B cell (primary cell): ENCODE measurements around the gene TTC34. TPM values are rescaled to one million over a fixed set of nuclear protein-coding genes. Genes with fewer than 3 reads are reported as not detected.

Experiments
- ATAC-seq: fragments of 200-7000 bp; cut with Tn5 transposase; one replicate; pipeline ENCODE4 v1.10.0; 2021; ENCODE audit warnings: low read depth, mild to moderate bottlenecking, moderate number of reproducible peaks, moderate library complexity
- CTCF ChIA-PET: fragments of 350-600 bp; sonication (Branson Sonifier 250); formaldehyde crosslinking; loops from one replicate; lab custom pipeline; 2021; ENCODE audit warnings: antibody characterized with exemption, inconsistent platforms; lab: Charles Lee
- POLR2A ChIA-PET: fragments of 350-600 bp; sonication (Branson Sonifier 250); formaldehyde crosslinking; loops from one replicate; lab custom pipeline; 2021; ENCODE audit warnings: antibody characterized with exemption; lab: Charles Lee
- DNase-seq: peaks from one replicate; pipeline ENCODE4 v3.0.0; 2013
- H2AFZ ChIP-seq: 2 replicates; pipeline ENCODE4 v1.6.1; 2012; ENCODE audit warnings: mild to moderate bottlenecking, low read depth, low read length; ENCODE audit not compliant: insufficient read depth, poor library complexity, severe bottlenecking
- H3K27ac ChIP-seq, 2 donors: 1 replicate in 1 of 2; 2 replicates in 1 of 2; pipeline ENCODE4 v1.5.1; 2012 to 2013; ENCODE audit warnings: low read length in 2 of 2, mild to moderate bottlenecking in 2 of 2, moderate library complexity in 1 of 2
- H3K27me3 ChIP-seq, 4 experiments: fragments of 200-600 bp in 1 of 4; sonication (generic) in 1 of 4; replicated peaks in 1 of 4; 1 replicate in 2 of 4; 2 replicates in 2 of 4; pipeline versions ENCODE4 v1.6.1 to v1.7.0; 2013 to 2016; ENCODE audit warnings: low read length in 3 of 4, mild to moderate bottlenecking in 2 of 4, mixed read lengths in 1 of 4, moderate library complexity in 1 of 4; ENCODE audit not compliant: insufficient read depth in 4 of 4, control insufficient read depth in 3 of 4; ENCODE audit errors: control extremely low read depth in 1 of 4
- H3K36me3 ChIP-seq, 2 experiments: replicated peaks in 1 of 2; 1 replicate in 1 of 2; 2 replicates in 1 of 2; pipeline versions ENCODE4 v1.6.1 to v1.7.1; 2013; ENCODE audit warnings: low read length in 1 of 2; ENCODE audit not compliant: insufficient read depth in 2 of 2, control insufficient read depth in 1 of 2; ENCODE audit errors: control extremely low read depth in 1 of 2, extremely low read depth in 1 of 2
- H3K4me1 ChIP-seq, 2 donors: fragments of 200-600 bp in 1 of 2; sonication (generic) in 1 of 2; 1 replicate in 1 of 2; 2 replicates in 1 of 2; pipeline versions ENCODE4 v1.5.1 to v1.6.1; 2013 to 2017; ENCODE audit warnings: low read length in 2 of 2; ENCODE audit not compliant: control insufficient read depth in 2 of 2, insufficient read depth in 2 of 2
- H3K4me2 ChIP-seq: replicated peaks from 2 replicates; pipeline ENCODE3; 2012; ENCODE audit warnings: mild to moderate bottlenecking, low read depth, low read length; ENCODE audit not compliant: poor library complexity, severe bottlenecking
- H3K4me3 ChIP-seq, 5 experiments: fragments of 200-600 bp in 1 of 5; sonication (generic) in 1 of 5; 1 replicate in 3 of 5; 2 replicates in 2 of 5; pipeline versions ENCODE4 v1.5.1 to v1.7.0; 2011 to 2016; ENCODE audit warnings: low read length in 4 of 5, mild to moderate bottlenecking in 4 of 5, low read depth in 2 of 5, control low read depth in 1 of 5, moderate library complexity in 1 of 5; ENCODE audit not compliant: insufficient read depth in 1 of 5; ENCODE audit errors: control extremely low read depth in 1 of 5, extremely low read depth in 1 of 5
- H3K79me2 ChIP-seq: fragments of 200-600 bp; sonication (generic); one replicate; pipeline ENCODE4 v1.6.0; 2016; ENCODE audit warnings: low read length; ENCODE audit not compliant: control insufficient read depth, insufficient read depth
- H3K9ac ChIP-seq: fragments of 200-600 bp; sonication (generic); 2 replicates; pipeline ENCODE4 v1.6.1; 2017; ENCODE audit warnings: mild to moderate bottlenecking, low read length, moderate library complexity
- H3K9me3 ChIP-seq, 3 donors: one replicate each; pipeline versions ENCODE4 v1.6.1 to v1.7.1; 2013; ENCODE audit warnings: low read length in 2 of 3; ENCODE audit not compliant: control insufficient read depth in 2 of 3, insufficient read depth in 1 of 3; ENCODE audit errors: control extremely low read depth in 1 of 3
- H4K20me1 ChIP-seq: 2 replicates; pipeline ENCODE4 v1.6.0; 2012; ENCODE audit warnings: mild to moderate bottlenecking, low read length; ENCODE audit not compliant: insufficient read depth, control insufficient read depth, poor library complexity, severe bottlenecking
- H3K27ac Mint-ChIP-seq: one replicate; pipeline ENCODE4 v1.8.0; 2021; ENCODE audit warnings: mixed read lengths
- H3K27me3 Mint-ChIP-seq: one replicate; pipeline ENCODE4 v1.8.0; 2021; ENCODE audit warnings: mixed read lengths
- H3K4me1 Mint-ChIP-seq: one replicate; pipeline ENCODE4 v1.8.0; 2021; ENCODE audit warnings: mixed read lengths
- H3K4me3 Mint-ChIP-seq: one replicate; pipeline ENCODE4 v1.8.0; 2021; ENCODE audit warnings: mixed read lengths
- H3K9me3 Mint-ChIP-seq: one replicate; pipeline ENCODE4 v1.8.0; 2022; ENCODE audit warnings: mixed read lengths; ENCODE audit not compliant: insufficient read depth
- EZH2 ChIP-seq: IDR thresholded peaks from 2 replicates; pipeline ENCODE4 v1.6.1; 2012; ENCODE audit warnings: borderline replicate concordance, low read depth, mild to moderate bottlenecking, moderate library complexity, low read length; ENCODE audit not compliant: insufficient read depth, poor library complexity, severe bottlenecking
- WGBS: methylation state at CpG from one replicate; pipeline ENCODE4 v1.1.5; 2013; ENCODE audit warnings: missing lambda C conversion rate; ENCODE audit not compliant: insufficient coverage; 5-methylcytosine and 5-hydroxymethylcytosine counted together
- intact Hi-C: fragments of 100-400 bp; cut with micrococcal nuclease; formaldehyde crosslinking; loops from one replicate; pipeline ENCODE4 v1.10.0; 2022
- polyA plus RNA-seq: library from polyadenylated mRNA; depleted of rRNA; stranded (reverse); fragments of >200 nt; gene quantifications from 2 replicates; pipeline ENCODE4 v1.2.3, GENCODE V29; 2012
- total RNA-seq, 2 donors: library from RNA; stranded (reverse); fragments of 120-200 nt in 1 of 2; gene quantifications; 1 replicate in 1 of 2; 2 replicates in 1 of 2; pipeline versions ENCODE4 v1.2.3 to v1.2.4, GENCODE V29; 2013 to 2022
- TF ChIP-seq, protein P1 (sequence below): fragments of 200-600 bp; IDR thresholded peaks from one replicate; pipeline ENCODE4 v1.8.0; 2022; ENCODE audit warnings: antibody characterized with exemption, mild to moderate bottlenecking

The TTC34 gene
- total and polyA plus RNA-seq, 2 donors (not counting 1 experiment from before 2014, with no cell fraction given) = 2.1 to 8.1 TPM

DNA sequence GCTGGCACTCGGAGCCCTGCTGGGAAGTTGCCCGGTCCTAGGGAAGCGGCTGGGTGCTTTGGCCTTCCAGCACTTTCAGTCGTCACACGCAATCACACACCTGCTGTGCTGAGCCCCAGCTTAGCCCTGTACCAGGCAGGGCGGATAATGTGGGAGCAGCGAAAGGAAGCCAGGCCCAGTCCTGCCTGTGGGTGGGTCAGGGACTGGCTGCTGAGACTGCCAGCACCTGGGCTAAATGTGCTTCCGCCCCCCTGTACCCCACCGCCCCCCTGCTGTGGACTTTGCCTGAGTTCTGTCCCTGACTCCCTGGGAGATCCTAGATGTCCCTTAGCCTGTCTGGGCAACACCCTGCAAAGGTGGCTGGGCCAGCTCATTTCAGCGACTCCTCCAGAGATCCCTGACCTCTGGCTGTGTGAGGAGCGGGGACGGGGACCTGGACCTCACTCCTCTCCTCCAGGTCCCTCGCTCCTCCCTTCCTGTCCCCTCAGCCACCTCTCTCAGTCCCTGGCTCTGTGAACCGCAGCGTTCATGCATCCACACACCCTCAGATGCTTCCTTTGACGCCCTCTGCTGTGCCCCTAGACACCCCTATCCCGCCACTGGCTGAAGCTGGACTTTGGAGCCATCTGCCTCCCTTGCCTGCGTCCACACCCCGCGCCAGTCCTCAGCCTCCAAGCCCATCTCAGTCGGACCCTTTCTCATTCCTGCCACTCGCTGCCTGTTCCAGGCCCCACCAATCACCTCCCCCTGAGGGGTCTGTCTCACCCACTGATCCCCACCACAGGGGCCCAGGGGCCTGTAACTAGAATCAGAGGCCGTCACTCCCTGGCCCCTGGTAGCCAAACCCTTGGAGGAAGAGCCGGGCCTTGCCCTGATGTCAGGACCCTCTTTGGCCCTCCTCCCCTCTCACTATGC lies 170.1 kb downstream of the TTC34 start:
- Histone ChIP-seq H3K4me3 (no peak overlapping the region), H3K9ac (no peak overlapping the region), H4K20me1 (no peaks in the 10 kb centered on the region), H3K79me2 (no peaks in the 10 kb centered on the region), H2AFZ (no peak overlapping the region), H3K9me3 (peaks cover 0 to 39% (median 2%) of the 10 kb centered on the region in 3 donors), H3K36me3 (no peaks in the 10 kb centered on the region), H3K27me3 (peaks cover 0 to 45% (median 19%) of the 10 kb centered on the region in 4 experiments), H3K4me1 (peaks cover 9 to 11% of the 10 kb centered on the region in 2 donors), H3K4me2 (no peak overlapping the region), H3K27ac (no peak overlapping the region)
- ChIA-PET POLR2A (no interaction called here), CTCF (no interaction called here)
- peaks cover 8% of the 10 kb centered on the region for H3K4me1 Mint-ChIP-seq
- H3K9me3 Mint-ChIP-seq = peaks cover 7% of the 10 kb centered on the region
- no peak overlapping the region for H3K4me3 Mint-ChIP-seq
- 88% methylated on average over 24 of the region's 24 CpGs for WGBS
- no peak for DNase-seq
- ATAC-seq = no peak
- H3K27ac Mint-ChIP-seq = peak overlapping the region; percentile 50
- TF ChIP-seq, protein P1, sequence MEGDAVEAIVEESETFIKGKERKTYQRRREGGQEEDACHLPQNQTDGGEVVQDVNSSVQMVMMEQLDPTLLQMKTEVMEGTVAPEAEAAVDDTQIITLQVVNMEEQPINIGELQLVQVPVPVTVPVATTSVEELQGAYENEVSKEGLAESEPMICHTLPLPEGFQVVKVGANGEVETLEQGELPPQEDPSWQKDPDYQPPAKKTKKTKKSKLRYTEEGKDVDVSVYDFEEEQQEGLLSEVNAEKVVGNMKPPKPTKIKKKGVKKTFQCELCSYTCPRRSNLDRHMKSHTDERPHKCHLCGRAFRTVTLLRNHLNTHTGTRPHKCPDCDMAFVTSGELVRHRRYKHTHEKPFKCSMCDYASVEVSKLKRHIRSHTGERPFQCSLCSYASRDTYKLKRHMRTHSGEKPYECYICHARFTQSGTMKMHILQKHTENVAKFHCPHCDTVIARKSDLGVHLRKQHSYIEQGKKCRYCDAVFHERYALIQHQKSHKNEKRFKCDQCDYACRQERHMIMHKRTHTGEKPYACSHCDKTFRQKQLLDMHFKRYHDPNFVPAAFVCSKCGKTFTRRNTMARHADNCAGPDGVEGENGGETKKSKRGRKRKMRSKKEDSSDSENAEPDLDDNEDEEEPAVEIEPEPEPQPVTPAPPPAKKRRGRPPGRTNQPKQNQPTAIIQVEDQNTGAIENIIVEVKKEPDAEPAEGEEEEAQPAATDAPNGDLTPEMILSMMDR = no peak
- no peak for TF ChIP-seq EZH2
- intact Hi-C loops = no loop called here
- H3K27me3 Mint-ChIP-seq = peaks cover 34% of the 10 kb centered on the region
